ENCODE results near the gene TFDP1.

Gene TFDP1, protein sequence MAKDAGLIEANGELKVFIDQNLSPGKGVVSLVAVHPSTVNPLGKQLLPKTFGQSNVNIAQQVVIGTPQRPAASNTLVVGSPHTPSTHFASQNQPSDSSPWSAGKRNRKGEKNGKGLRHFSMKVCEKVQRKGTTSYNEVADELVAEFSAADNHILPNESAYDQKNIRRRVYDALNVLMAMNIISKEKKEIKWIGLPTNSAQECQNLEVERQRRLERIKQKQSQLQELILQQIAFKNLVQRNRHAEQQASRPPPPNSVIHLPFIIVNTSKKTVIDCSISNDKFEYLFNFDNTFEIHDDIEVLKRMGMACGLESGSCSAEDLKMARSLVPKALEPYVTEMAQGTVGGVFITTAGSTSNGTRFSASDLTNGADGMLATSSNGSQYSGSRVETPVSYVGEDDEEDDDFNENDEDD

GRCh38 chr13:113584205-113584869 lies at the start of gene TFDP1:
TSS of gene TFDP1 (plus strand) at chr13:113584753. CDS start at chr13:113585838, 1,085 bp downstream.
- no peak for FAIRE-seq

GRCh38 chr13:113535381-113535781 lies 49.2 kb upstream of the TFDP1 start:
- FAIRE-seq = no peak

GRCh38 chr13:113536461-113537110 lies 48.0 kb upstream of the TFDP1 start:
- no peak for FAIRE-seq

DNA sequence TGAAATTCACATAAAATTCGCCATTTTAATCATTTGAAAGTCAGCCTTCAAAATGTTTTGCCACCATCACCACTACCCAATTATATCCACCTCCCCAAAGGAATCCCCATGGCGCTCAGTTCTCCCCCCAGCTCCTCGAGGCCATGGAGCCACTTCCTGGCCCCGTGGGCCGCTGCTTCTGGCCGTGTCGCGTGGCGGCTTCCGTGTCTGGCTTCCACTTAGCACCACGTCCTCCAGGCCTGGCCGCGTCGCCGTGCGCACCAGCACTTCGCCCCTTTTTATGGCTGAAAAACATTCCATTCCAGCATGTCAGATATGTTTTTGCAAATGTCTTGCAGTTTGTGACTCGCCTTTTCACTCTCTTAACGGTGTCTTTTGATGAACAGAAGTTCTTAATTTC lies 47.3 kb upstream of the TFDP1 start:
- FAIRE-seq = no peak

- FAIRE-seq = no peak
Observed at GRCh38 chr13:113537909-113538688, 46.5 kb upstream of the TFDP1 start.

DNA sequence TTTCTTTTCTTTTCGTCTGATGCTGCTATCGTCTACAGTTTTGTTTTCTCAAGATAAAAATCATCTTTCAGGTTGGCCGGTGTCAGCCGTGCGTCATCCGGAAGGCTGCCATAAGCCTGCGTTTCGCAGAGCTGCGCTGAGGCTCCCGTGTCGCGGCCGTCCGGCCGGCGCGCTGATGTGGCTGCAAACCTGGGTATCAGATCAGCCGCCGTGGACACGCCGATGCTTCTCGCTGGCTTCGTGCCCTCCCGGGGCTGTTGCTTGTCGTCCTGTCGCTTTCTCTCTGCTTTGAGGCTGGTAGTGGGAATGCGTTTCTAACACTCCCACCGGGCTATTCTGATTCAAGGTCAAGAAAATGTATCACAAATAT lies 45.9 kb upstream of the TFDP1 start:
- no peak for FAIRE-seq

DNA sequence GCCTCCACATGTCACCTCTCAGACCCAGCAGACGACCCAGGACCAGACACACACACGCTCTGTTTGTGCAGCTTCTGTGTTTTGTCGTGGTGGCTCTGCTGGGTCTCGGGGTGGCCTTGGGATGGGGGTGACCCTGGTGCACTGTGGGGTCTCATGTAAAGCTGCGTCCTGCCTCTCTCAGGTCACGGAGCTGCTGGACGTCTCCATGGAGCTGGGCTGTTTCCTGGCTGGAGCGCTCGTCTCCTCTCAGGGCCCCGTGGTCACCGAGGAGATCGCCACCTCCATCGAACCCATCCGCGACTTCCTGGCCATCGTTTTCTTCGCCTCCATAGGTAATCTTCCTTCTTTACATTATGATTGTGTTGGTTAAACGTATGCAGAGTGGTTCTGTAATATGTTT lies 45.4 kb upstream of the TFDP1 start:
- no peak for FAIRE-seq

DNA sequence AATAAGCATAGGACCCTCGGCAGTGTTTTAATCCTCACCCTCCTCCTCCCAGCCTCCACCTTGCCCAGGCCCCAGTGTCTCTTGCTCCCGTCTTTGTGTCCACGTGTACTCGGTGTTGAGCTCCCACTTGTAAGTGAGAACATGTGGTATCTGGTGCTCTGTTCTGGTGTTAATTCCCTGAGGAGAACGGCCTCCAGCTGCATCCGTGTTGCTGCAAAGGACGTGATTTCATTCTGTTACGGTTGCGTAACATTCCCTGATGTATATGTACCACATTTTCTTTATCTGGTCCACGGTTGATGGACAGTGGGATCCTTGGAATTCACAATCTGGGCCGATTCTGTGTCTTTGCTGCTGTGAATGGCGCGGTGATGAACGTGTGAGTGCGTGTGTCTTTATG lies 44.7 kb upstream of the TFDP1 start:
- FAIRE-seq = no peak

GRCh38 chr13:113540523-113540922 lies 44.0 kb upstream of the TFDP1 start:
- no peak for FAIRE-seq

- no peak for FAIRE-seq
Observed at GRCh38 chr13:113542751-113543424, 41.7 kb upstream of the TFDP1 start.

DNA sequence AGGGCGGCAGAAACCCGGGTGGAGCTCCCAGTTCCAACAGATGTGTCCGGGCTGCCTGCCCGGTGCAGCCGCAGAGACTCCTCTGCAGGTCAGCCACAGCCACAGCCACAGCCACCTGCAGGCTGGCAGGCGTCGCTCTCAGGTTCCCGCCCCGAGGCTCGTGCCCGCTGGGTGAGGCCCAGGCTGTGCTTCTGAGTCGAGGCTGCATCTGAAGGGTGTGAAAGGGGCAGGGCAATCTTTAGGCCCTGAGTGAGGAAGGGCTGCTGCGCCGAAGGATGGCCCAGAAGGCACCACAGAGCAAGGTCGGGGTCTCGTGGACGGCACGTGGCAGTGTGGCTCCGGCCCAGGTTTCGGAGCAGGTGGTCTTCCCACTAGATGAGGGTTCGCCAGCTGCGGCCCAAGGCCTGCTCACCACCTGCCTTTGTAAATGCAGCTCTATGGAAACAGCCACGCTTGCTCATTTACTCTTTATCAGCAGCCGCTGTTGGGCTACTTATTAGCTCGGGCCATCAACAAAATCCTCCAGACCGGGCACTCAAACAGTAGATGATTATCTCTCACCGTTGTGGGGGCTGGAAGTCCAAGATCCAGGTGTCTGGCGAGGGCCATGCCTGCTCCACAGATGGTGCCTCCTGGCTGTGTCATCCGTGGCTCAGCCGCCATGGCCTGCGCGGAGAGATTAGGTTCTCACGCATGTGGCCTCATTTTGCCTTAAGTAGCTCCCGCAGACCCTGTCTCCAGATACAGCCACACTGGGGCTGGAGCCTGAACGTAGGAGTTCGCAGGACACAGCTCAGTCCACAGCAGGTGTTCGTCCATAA lies 40.3 kb upstream of the TFDP1 start:
- no peak for FAIRE-seq

DNA sequence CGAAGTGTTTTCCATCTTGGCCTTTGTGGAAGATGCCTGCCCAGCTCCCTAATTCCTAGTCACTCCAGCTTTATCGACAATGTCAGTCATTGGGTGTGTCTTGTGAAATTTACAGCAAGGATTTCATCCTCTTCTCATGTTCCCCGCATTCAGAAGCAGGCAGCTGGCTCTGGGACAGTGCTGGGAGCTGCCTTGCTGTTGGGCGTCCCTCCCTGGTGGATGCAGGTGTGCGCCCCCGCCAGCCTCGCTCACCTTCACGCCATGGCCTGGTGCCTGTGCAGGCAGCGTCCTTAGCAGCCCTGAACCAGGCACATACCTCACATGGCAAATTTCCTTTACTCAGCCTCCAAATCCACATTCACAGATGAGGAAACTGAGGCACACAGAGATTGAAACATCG lies 39.7 kb upstream of the TFDP1 start:
- FAIRE-seq = no peak

GRCh38 chr13:113545455-113545930 lies 39.1 kb upstream of the TFDP1 start:
- FAIRE-seq = no peak

GRCh38 chr13:113545931-113546516 lies 38.5 kb upstream of the TFDP1 start:
- no peak for FAIRE-seq

- no peak for FAIRE-seq
Observed at GRCh38 chr13:113546571-113547237, 37.8 kb upstream of the TFDP1 start.

DNA sequence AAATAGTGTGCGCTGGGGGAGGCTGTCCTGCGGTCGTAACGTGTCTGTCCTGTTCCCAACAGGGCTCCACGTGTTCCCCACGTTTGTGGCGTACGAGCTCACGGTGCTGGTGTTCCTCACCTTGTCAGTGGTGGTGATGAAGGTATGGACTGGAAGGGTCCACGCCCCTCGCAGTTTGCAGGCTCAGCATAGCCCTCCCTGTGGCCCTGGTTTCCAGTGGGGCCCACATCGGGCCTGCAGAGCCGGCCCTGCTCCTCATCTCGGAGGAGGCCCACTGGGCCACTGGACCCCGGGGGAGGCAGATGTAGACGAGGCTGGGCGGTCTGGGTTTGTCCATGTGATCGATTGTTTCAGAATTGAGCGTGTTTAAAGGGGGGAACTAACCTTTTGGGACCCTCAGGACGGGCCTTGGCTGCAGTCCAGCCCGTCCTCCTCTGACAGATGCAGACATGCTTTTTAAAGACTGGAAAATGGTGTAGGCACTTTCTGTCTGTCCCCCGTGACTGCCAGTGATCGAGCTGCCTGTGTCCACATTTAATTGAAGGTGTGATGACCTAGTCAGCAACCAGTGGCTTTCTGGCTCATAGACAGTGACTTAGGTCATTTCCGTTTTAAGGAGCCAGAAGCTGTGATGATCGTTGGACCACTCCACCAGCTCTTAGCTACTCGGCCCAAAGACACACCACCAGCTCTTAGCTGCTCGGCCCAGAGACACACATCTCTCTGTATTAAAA lies 37.1 kb upstream of the TFDP1 start:
- FAIRE-seq = no peak

DNA sequence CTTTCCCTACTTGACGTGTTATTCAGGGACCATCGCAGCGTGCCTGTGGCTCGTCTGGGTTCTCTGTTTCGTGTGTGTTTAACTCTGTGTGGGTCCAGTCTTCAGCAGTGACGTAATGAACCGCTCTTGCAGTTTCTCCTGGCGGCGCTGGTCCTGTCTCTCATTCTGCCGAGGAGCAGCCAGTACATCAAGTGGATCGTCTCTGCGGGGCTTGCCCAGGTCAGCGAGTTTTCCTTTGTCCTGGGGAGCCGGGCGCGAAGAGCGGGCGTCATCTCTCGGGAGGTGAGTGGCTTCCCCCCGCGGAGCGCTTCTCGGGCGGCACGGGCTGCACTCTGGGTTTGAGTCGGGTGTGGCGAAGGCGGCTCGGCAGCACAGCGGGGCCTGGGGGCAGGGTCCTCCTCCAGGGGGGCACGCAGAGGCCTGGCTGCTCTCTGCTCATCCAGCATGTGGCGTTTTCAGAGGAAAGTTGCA lies 36.3 kb upstream of the TFDP1 start:
- no peak for FAIRE-seq

DNA sequence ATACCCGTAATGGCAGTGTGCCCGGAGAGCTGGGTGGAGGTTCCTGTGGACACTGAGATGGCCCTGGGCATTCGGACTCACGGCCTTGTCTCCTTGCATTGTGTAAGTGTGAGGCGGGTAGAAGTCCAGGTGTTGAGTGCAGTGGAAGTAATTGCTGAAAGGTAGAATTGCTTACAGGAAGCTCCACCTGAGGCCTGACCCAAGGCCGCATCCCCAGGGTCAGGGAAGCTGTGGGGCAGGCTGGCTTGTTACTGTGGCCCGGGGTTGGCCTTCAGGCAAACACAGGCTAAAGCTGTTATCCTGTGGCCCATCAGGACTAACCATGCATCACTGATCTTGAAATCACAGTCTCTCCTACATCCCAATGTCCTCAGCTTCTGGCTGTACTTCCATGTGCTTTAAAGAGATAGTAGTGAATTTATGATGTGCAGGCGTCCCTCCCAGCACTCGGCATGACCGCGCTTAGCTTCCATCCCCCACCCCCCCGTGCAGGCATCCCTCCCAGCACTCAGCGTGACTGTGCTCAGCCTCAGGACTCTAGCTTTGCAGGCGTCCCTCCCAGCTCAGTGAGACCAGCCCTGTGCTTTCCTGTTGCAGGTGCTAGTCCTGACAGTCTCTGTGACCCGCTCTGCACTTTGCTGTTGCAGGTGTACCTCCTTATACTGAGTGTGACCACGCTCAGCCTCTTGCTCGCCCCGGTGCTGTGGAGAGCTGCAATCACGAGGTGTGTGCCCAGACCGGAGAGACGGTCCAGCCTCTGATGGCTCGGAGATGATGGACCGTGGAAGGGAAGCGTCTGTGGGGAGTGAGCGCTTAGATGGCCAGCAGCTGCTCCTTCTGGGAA lies 35.6 kb upstream of the TFDP1 start:
- FAIRE-seq = no peak

DNA sequence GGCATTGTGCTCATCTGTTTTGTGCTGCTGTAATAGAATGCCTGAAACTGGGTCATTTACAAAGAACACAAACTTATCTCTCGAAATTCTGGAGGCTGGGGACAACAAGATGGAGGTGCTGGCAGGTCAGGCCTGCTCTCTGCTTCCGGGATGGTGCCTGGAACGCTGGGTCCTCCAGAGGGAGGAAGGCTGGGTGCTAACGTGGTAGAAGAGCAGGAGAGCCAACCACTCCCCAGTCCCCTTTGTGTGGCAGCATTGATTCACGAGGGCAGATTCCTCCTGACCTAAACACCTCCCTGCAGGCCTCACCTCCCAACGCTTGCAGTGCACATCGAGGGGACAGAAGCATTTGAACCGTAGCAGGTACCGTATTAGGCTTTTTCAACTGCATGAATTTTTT lies 34.1 kb upstream of the TFDP1 start:
- no peak for FAIRE-seq
